IMR-90 (cell line): Measurements from ENCODE around the gene KCNIP1. TPM values are rescaled to one million over a fixed set of nuclear protein-coding genes. Genes with fewer than 3 reads are reported as not detected.

Experiments
- ATAC-seq: fragments of 200-7000 bp; cut with Tn5 transposase; 2 replicates; pipeline ENCODE4 v1.9.1; 2020; ENCODE audit warnings: low read depth, mild to moderate bottlenecking, moderate library complexity
- BruUV-seq: library from RNA; stranded (reverse); fragments of 400-500 nt; replicated peaks from 2 replicates; lab custom pipeline; 2021; lab: Mats Ljungman, UMichigan
- CTCF ChIA-PET: fragments of 300-600 bp; formaldehyde crosslinking; extraction: SDS; loops from one replicate; lab custom pipeline; 2021; ENCODE audit warnings: antibody characterized with exemption; lab: Yijun Ruan, JAX
- POLR2A ChIA-PET: fragments of 300-600 bp; sonication (Branson Sonifier 250); formaldehyde crosslinking; loops from one replicate; lab custom pipeline; 2022; ENCODE audit warnings: antibody characterized with exemption; ENCODE audit not compliant: unreplicated experiment; lab: Charles Lee
- DNase-seq: peaks from one replicate; pipeline ENCODE4 v3.0.0; 2013
- H2AFZ ChIP-seq: replicated peaks from 2 replicates; pipeline ENCODE3; 2013; ENCODE audit warnings: low read length, mild to moderate bottlenecking; ENCODE audit not compliant: poor library complexity
- H2AK5ac ChIP-seq: 2 replicates; pipeline ENCODE4 v1.6.1; 2013; ENCODE audit warnings: low read depth, low read length, inconsistent platforms
- H2AK9ac ChIP-seq: replicated peaks from 2 replicates; pipeline ENCODE3; 2013; ENCODE audit warnings: mild to moderate bottlenecking, low read depth, low read length, moderate library complexity; ENCODE audit not compliant: poor library complexity
- H2BK120ac ChIP-seq: 2 replicates; pipeline ENCODE4 v1.6.1; 2013; ENCODE audit warnings: low read depth, low read length, inconsistent platforms
- H2BK15ac ChIP-seq: 3 replicates; pipeline ENCODE4 v1.6.1; 2013; ENCODE audit warnings: low read depth, low read length, inconsistent platforms
- H2BK20ac ChIP-seq: 2 replicates; pipeline ENCODE4 v1.6.1; 2013; ENCODE audit warnings: low read depth, mild to moderate bottlenecking, inconsistent platforms, low read length, moderate library complexity
- H2BK5ac ChIP-seq: 2 replicates; pipeline ENCODE4 v1.6.1; 2013; ENCODE audit warnings: mild to moderate bottlenecking, low read depth, low read length, inconsistent platforms; ENCODE audit not compliant: poor library complexity, severe bottlenecking
- H3K14ac ChIP-seq: replicated peaks from 2 replicates; pipeline ENCODE4 v1.6.1; 2013; ENCODE audit warnings: low read depth, low read length, inconsistent platforms
- H3K18ac ChIP-seq: 2 replicates; pipeline ENCODE4 v1.6.1; 2013; ENCODE audit warnings: low read depth, low read length, control low read depth
- H3K23ac ChIP-seq: 2 replicates; pipeline ENCODE4 v1.6.1; 2013; ENCODE audit warnings: low read depth, low read length, inconsistent platforms
- H3K27ac ChIP-seq: 2 replicates; pipeline ENCODE4 v1.5.1; 2013; ENCODE audit warnings: mild to moderate bottlenecking, control low read depth, low read length; ENCODE audit not compliant: insufficient read depth
- H3K27me3 ChIP-seq: 2 replicates; pipeline ENCODE4 v1.6.1; 2013; ENCODE audit warnings: low read length; ENCODE audit not compliant: control insufficient read depth, insufficient read depth
- H3K36me3 ChIP-seq: 2 replicates; pipeline ENCODE4 v1.6.1; 2013; ENCODE audit warnings: low read length, mixed read lengths; ENCODE audit not compliant: control insufficient read depth, insufficient read depth
- H3K4ac ChIP-seq: 2 replicates; pipeline ENCODE4 v1.6.1; 2013; ENCODE audit warnings: low read depth, low read length, inconsistent platforms
- H3K4me1 ChIP-seq: 2 replicates; pipeline ENCODE4 v1.6.1; 2013; ENCODE audit warnings: low read length, mixed read lengths; ENCODE audit not compliant: control insufficient read depth, insufficient read depth
- H3K4me2 ChIP-seq: 2 replicates; pipeline ENCODE4 v1.6.1; 2013; ENCODE audit warnings: low read depth, mild to moderate bottlenecking, control low read depth, low read length, moderate library complexity
- H3K4me3 ChIP-seq: 2 replicates; pipeline ENCODE4 v1.5.1; 2013; ENCODE audit warnings: low read depth, mild to moderate bottlenecking, control low read depth, low read length, moderate library complexity; ENCODE audit not compliant: insufficient read depth
- H3K56ac ChIP-seq: 2 replicates; pipeline ENCODE4 v1.6.1; 2013; ENCODE audit warnings: low read length, inconsistent platforms; ENCODE audit not compliant: insufficient read depth; ENCODE audit errors: extremely low read depth
- H3K79me1 ChIP-seq, 2 experiments: 2 replicates each; pipeline ENCODE4 v1.6.1; 2013; ENCODE audit warnings: low read length in 2 of 2, inconsistent platforms in 1 of 2, low read depth in 1 of 2
- H3K9ac ChIP-seq: 2 replicates; pipeline ENCODE4 v1.6.1; 2013; ENCODE audit warnings: low read depth, low read length, control low read depth
- H3K9me1 ChIP-seq: 2 replicates; pipeline ENCODE4 v1.6.1; 2013; ENCODE audit warnings: low read length, inconsistent platforms; ENCODE audit not compliant: insufficient read depth
- H3K9me3 ChIP-seq: 2 replicates; pipeline ENCODE4 v1.6.1; 2013; ENCODE audit warnings: low read length; ENCODE audit not compliant: control insufficient read depth, insufficient read depth
- H4K20me1 ChIP-seq: 2 replicates; pipeline ENCODE4 v1.6.1; 2013; ENCODE audit warnings: low read length, inconsistent platforms; ENCODE audit not compliant: insufficient read depth
- H4K5ac ChIP-seq: 2 replicates; pipeline ENCODE4 v1.6.1; 2013; ENCODE audit warnings: mild to moderate bottlenecking, low read depth, low read length, control low read depth
- H4K8ac ChIP-seq, 2 experiments: 2 replicates each; pipeline ENCODE4 v1.6.1; 2013; ENCODE audit warnings: low read depth in 2 of 2, low read length in 2 of 2, control low read depth in 1 of 2, inconsistent platforms in 1 of 2
- H4K91ac ChIP-seq: 2 replicates; pipeline ENCODE4 v1.6.1; 2013; ENCODE audit warnings: low read depth, low read length, inconsistent platforms; ENCODE audit not compliant: insufficient read depth
- BHLHE40 ChIP-seq: fragments of 150-350 bp; IDR thresholded peaks from 2 replicates; pipeline ENCODE4 v1.6.1; 2016; ENCODE audit warnings: mild to moderate bottlenecking, low read depth, low read length
- CHD1 ChIP-seq: IDR thresholded peaks from 2 replicates; pipeline ENCODE4 v1.6.1; 2012; ENCODE audit warnings: low read depth, low read length, improper control_type of control experiment
- MAZ ChIP-seq: IDR thresholded peaks from 2 replicates; pipeline ENCODE4 v1.6.1; 2012; ENCODE audit warnings: low read depth, mild to moderate bottlenecking, low read length, improper control_type of control experiment, moderate library complexity, borderline replicate concordance
- RFX5 ChIP-seq: IDR thresholded peaks from 2 replicates; pipeline ENCODE4 v1.8.0; 2012; ENCODE audit warnings: low read depth, mild to moderate bottlenecking, low read length, moderate library complexity
- WGBS, 2 experiments: methylation state at CpG; one replicate each; pipeline versions ENCODE4 v1.1.5 to v1.1.7; 2013; ENCODE audit warnings: missing lambda C conversion rate in 2 of 2; ENCODE audit not compliant: insufficient read length in 1 of 2; ENCODE audit errors: extremely low coverage in 2 of 2; 5-methylcytosine and 5-hydroxymethylcytosine counted together
- dilution Hi-C: fragments of 300-500 bp; cut with HindIII; formaldehyde crosslinking; loops from one replicate; pipeline ENCODE4 v1.14.3; 2018; ENCODE audit warnings: low sequenced_read_pairs; ENCODE audit not compliant: unreplicated experiment
- in situ Hi-C: fragments of 300-500 bp; cut with MboI; formaldehyde crosslinking; loops from 3 replicates; pipeline ENCODE4 v1.14.3; 2019; ENCODE audit warnings: low sequenced_read_pairs, inconsistent platforms, mixed read lengths
- intact Hi-C: fragments of 100-400 bp; cut with micrococcal nuclease; formaldehyde crosslinking; loops from 2 replicates; pipeline ENCODE4 v1.10.0; 2022
- polyA plus RNA-seq, 3 experiments: library from polyadenylated mRNA; depleted of rRNA; stranded (reverse); fragments of >200 nt; gene quantifications; 2 replicates each; pipeline ENCODE4 v1.2.3, GENCODE V29; 2012; ENCODE audit warnings: low replicate concordance in 1 of 3
- total RNA-seq: library from RNA; depleted of rRNA; stranded (reverse); fragments of >200 nt; gene quantifications from 2 replicates; pipeline ENCODE4 v1.2.3, GENCODE V29; 2012

The KCNIP1 gene
- total and polyA plus RNA-seq, 2 of the 4 experiments (the other 2 are of a cell fraction), result not detected

GRCh38 chr5:170562166-170562874, 58.5 kb downstream of the KCNIP1 start:
- Histone ChIP-seq H3K4me2 (no peak overlapping the region), H2BK5ac (no peak overlapping the region), H4K5ac (no peak overlapping the region), H3K56ac (no peak overlapping the region), H3K36me3 (no peaks in the 10 kb centered on the region), H4K20me1 (no peaks in the 10 kb centered on the region), H2BK20ac (no peak overlapping the region), H2BK120ac (no peak overlapping the region), H3K9me3 (no peaks in the 10 kb centered on the region), H3K23ac (no peak overlapping the region), H2BK15ac (no peak overlapping the region), H3K79me1 (no peaks in the 10 kb centered on the region), H3K18ac (no peak overlapping the region), H3K9ac (no peak overlapping the region), H3K27me3 (no peaks in the 10 kb centered on the region; the same call in 1 of the 2 replicates), H3K4me3 (no peak overlapping the region), H2AFZ (no peak overlapping the region), H2AK9ac (no peak overlapping the region), H3K27ac (no peak overlapping the region), H3K4ac (no peak overlapping the region), H3K14ac (no peak overlapping the region), H2AK5ac (no peak overlapping the region), H3K9me1 (no peaks in the 10 kb centered on the region), H4K8ac (no peak overlapping the region), H3K4me1 (no peaks in the 10 kb centered on the region), H4K91ac (no peak overlapping the region)
- intact Hi-C loops, result no loop called here
- no peak for ATAC-seq
- no peak for TF ChIP-seq BHLHE40
- no peak for TF ChIP-seq CHD1
- TF ChIP-seq RFX5, result no peak
- no peak for TF ChIP-seq MAZ
- ChIA-PET CTCF (no interaction called here), POLR2A (no interaction called here)
- in situ Hi-C loops, result no loop called here
- BruUV-seq, result no TSS peak
- no CpG with 5 or more reads among the region's 6 CpGs for WGBS, 2 experiments
- dilution Hi-C loops, result no loop called here
- no peak for DNase-seq
